Regular cardiac myocyte (primary cell): ENCODE measurements around the gene RAMACL. TPM values are rescaled to one million over a fixed set of nuclear protein-coding genes. Genes with fewer than 3 reads are reported as not detected.

Experiments used
- total RNA-seq: library from RNA; depleted of rRNA; stranded (reverse); fragments of >200 nt; gene quantifications from 2 replicates; pipeline ENCODE4 v1.2.3, GENCODE V29; 2014

RAMACL gene
- 0.38 and 1.1 TPM in 2 replicates for total RNA-seq

DNA sequence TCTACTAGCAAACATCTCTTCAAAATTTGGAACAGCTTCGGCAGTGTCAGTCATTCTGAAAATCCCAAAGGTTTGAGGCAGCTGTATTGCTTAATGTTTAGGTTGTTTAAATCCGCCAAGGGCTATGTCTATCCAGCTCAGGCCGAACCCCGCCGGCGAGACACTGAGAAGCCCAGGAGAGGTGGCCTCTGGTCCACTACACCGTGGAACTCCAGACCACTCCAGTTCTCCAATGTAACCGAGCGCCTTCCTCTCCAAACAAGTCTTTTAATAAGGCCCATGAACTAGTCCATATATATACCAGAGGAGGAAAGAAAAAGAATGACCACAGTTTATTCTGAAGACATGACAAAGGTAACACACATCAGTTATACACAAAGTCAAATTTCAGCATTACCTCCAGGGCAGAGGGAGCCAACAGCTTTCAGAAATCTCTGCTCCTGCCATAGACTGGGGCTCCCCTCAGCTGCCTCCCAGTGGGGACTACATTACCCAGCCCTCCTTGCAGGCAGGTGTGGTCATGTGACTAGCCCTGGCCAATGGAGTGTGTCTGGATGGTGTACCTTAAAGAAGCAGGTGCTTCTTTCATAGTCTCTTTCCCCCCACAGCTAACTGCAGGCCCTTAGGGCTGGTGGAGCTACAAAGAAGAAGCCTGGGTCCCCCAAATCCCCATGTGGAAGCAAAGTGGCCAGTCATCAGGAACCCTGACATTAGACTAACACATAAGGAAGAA, at the start of gene RAMACL:
Gene RAMACL, minus strand, starts transcription at position 255 of the 733 bp plus-strand sequence. Its CDS starts 201 bp downstream, at position 54.

DNA sequence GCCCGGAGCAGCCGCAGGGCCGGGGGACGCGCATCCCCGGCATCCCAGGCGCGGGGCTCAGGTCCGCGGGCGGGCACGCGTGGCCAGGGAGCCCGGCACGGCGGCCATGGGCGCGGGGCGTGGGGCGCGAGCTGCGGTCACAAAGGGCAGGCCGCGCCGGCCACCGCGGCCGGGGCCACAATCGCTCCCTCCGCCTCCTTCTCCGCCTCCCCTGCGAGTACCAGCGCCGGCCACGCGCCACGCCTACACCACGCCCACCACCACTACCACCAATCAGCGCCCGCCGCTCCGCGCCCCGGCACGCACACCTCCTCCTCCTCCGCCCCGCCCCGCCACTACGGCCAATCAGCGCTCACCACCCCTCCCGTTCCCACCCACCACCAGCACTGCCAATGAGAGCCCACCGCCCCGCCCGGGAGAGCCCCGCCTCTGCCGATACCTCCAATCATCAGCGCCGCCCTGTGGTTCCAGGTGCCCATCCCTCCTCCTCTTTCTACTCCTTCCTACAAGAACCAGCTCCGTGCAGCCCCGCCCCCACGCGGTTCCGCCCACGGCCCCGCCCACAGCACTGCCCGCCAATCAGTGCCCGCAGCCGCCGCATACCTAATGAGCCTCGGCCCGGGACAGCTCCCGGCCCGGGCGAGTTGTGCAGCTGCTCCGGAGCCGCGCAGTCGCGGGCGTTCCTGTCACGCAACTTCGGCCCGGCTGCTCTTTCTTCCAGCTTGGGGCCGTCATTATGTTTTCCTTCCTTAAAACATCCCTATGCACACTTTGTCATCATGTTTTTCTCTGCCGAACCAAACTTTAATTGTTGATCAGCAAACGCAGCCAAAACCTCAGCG, 40.8 kb upstream of the RAMACL start, which contains the start of gene RPS6KA2:
Gene RPS6KA2, minus strand, starts transcription at position 219 of the 842 bp plus-strand sequence. CDS start 232 bp downstream, outside the sequence.

Other genes starting within 250 kb of the RAMACL start
- 39.2 and 84.2 TPM in 2 replicates for gene SFT2D1, start 244.1 kb downstream of the RAMACL start, total RNA-seq
- gene MPC1, start 203.7 kb downstream of the RAMACL start, total RNA-seq: 20.0 and 39.1 TPM in 2 replicates
- 38.3 and 74.1 TPM in 2 replicates for gene RPS6KA2, start 40.6 kb upstream of the RAMACL start, total RNA-seq